ENCODE results near the gene VAT1L. TPM values are rescaled to one million over a fixed set of nuclear protein-coding genes. Genes with fewer than 3 reads are reported as not detected.

Gene VAT1L
- total RNA-seq, 3 donors from 2014 or later = 0.08 to 0.22 (median 0.11) TPM

- no peaks in the 10 kb centered on the region for H3K9me3 Mint-ChIP-seq
- no peaks in the 10 kb centered on the region for H3K36me3 Mint-ChIP-seq (ENCODE audit: insufficient read depth)
- no peaks in the 10 kb centered on the region for H3K4me1 Mint-ChIP-seq (ENCODE audit: low read depth)
- H3K4me3 Mint-ChIP-seq = no peak overlapping the region
- ATAC-seq = no peak
- no peak for DNase-seq
- H3K27me3 Mint-ChIP-seq (ENCODE audit: low read depth) = peaks cover 5% of the 10 kb centered on the region
These were observed 46.5 kb downstream of the VAT1L start for GRCh38 chr16:77834635-77835540.

DNA sequence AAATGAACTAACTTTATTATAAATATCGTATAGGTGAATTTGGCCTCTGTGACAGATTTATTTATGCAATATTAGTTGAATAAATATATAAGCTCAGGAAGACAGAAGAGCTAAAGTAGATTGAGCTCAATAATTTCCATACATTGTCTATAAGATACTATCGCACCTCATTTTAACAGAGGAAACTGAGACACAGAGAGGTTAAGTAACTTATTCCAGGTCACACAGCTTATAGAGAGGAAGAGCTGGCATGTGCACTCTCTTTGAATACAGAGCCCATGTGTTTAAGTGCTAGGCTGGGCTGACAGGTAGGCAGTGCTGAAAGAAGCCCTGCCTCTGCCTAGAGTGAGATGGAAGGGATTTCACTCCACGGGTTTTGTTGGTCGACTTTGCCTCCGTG lies 48.4 kb downstream of the VAT1L start:
- no peaks in the 10 kb centered on the region for H3K36me3 Mint-ChIP-seq (ENCODE audit: insufficient read depth)
- H3K27me3 Mint-ChIP-seq (ENCODE audit: low read depth) = peaks cover 5% of the 10 kb centered on the region
- no peaks in the 10 kb centered on the region for H3K4me1 Mint-ChIP-seq (ENCODE audit: low read depth)
- H3K9me3 Mint-ChIP-seq = no peaks in the 10 kb centered on the region
- H3K4me3 Mint-ChIP-seq = no peak overlapping the region
- no peak for ATAC-seq
- no peak for DNase-seq

GRCh38 chr16:77838597-77839255 lies 50.4 kb downstream of the VAT1L start:
- H3K4me1 Mint-ChIP-seq (ENCODE audit: low read depth) = no peaks in the 10 kb centered on the region
- H3K4me3 Mint-ChIP-seq = no peak overlapping the region
- ATAC-seq = no peak
- no peaks in the 10 kb centered on the region for H3K9me3 Mint-ChIP-seq
- DNase-seq = no peak
- no peaks in the 10 kb centered on the region for H3K36me3 Mint-ChIP-seq (ENCODE audit: insufficient read depth)
- peaks cover 5% of the 10 kb centered on the region for H3K27me3 Mint-ChIP-seq (ENCODE audit: low read depth)

GRCh38 chr16:77840093-77840492 lies 51.7 kb downstream of the VAT1L start:
- H3K27me3 Mint-ChIP-seq (ENCODE audit: low read depth) = peaks cover 5% of the 10 kb centered on the region
- ATAC-seq = no peak
- H3K4me3 Mint-ChIP-seq = no peak overlapping the region
- no peak for DNase-seq
- H3K4me1 Mint-ChIP-seq (ENCODE audit: low read depth) = no peaks in the 10 kb centered on the region
- H3K9me3 Mint-ChIP-seq = no peaks in the 10 kb centered on the region
- no peaks in the 10 kb centered on the region for H3K36me3 Mint-ChIP-seq (ENCODE audit: insufficient read depth)

DNA sequence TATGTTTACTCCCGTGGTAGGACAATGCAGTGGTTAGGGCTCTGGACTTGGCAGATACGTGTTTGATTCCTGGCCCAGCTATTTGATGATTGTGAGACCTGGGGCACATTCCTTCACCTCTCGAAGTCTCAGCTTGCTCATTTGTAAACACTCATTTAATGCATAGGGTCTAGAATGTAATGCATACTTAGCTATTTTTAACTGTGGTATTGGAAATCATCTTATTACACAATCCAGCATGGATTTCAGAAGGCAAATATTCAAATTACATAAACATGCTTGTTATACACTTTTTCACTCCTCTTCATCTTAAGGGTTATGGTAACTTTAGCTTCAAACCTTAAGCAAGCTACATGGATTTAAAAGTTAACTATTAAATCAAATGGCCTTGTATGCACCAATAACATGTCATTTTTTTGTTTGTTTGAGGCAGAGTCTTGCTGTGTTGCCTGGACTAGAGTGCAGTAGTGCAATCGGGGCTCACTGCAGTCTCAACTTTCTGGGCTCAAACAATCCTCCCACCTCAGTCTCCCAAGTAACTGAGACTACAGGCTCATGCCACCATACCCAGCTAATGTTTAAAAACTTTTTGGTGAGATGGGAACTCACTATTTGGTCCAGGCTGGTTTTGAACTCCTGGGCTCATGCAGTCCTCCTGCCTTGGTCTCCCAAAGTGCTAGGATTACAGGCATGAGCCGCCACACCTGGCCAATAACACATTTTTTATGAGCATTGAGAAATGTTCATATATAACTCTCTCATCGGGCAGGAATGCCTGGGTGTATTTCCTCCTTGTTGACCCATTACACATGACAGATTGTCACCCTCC lies 52.5 kb downstream of the VAT1L start:
- H3K9me3 Mint-ChIP-seq = no peaks in the 10 kb centered on the region
- H3K36me3 Mint-ChIP-seq (ENCODE audit: insufficient read depth) = no peaks in the 10 kb centered on the region
- H3K27me3 Mint-ChIP-seq (ENCODE audit: low read depth) = peaks cover 5% of the 10 kb centered on the region
- H3K4me3 Mint-ChIP-seq = no peak overlapping the region
- H3K4me1 Mint-ChIP-seq (ENCODE audit: low read depth) = no peaks in the 10 kb centered on the region
- ATAC-seq = no peak
- no peak for DNase-seq

DNA sequence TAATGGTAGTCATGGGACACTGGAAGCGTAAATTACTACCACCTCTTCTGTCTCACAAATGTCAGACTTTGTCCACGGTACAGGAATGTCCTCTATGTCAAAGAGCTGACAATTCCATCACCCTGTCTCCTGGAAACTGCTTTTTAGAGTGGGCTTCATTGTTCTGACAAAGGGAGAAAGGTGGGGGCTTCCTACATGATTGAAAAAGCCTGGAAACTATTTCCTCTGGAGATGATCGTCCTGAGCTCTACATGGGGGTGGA lies 53.1 kb downstream of the VAT1L start:
- ATAC-seq = no peak
- Mint-ChIP-seq H3K36me3 (ENCODE audit: insufficient read depth) (no peaks in the 10 kb centered on the region), H3K4me3 (no peak overlapping the region), H3K9me3 (no peaks in the 10 kb centered on the region), H3K4me1 (ENCODE audit: low read depth) (no peaks in the 10 kb centered on the region), H3K27me3 (ENCODE audit: low read depth) (peaks cover 5% of the 10 kb centered on the region)
- DNase-seq = no peak

- H3K4me3 Mint-ChIP-seq = no peak overlapping the region
- no peaks in the 10 kb centered on the region for H3K4me1 Mint-ChIP-seq (ENCODE audit: low read depth)
- no peak for DNase-seq
- H3K27me3 Mint-ChIP-seq (ENCODE audit: low read depth) = peaks cover 5% of the 10 kb centered on the region
- H3K9me3 Mint-ChIP-seq = no peaks in the 10 kb centered on the region
- ATAC-seq = no peak
- no peaks in the 10 kb centered on the region for H3K36me3 Mint-ChIP-seq (ENCODE audit: insufficient read depth)
These were observed 54.1 kb downstream of the VAT1L start for GRCh38 chr16:77842468-77842867.

DNA sequence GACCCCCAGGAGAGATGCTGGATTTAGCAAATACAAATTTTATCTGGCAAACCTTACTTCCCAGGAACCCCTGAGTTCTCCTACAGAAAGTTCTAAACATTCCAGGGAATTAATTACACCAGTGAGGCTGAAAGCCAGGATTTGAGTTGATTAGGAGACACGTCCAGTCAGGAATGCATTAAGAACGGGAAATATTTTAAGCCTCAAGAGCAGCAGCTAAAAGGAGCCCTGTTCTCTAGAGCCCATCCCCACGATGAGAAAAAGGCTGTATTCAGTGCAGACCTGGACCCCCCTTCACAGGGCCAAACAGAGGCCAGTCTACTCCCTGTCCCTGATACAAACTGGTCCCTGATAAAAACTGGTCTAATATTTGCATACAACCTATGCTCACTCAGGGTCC lies 55.0 kb downstream of the VAT1L start:
- ATAC-seq = no peak
- Mint-ChIP-seq H3K36me3 (ENCODE audit: insufficient read depth) (no peaks in the 10 kb centered on the region), H3K4me1 (ENCODE audit: low read depth) (no peaks in the 10 kb centered on the region), H3K4me3 (no peak overlapping the region), H3K9me3 (no peaks in the 10 kb centered on the region), H3K27me3 (ENCODE audit: low read depth) (peaks cover 5% of the 10 kb centered on the region)
- DNase-seq = no peak

- Mint-ChIP-seq H3K27me3 (ENCODE audit: low read depth) (no peaks in the 10 kb centered on the region), H3K4me1 (ENCODE audit: low read depth) (no peaks in the 10 kb centered on the region), H3K4me3 (no peak overlapping the region), H3K9me3 (no peaks in the 10 kb centered on the region), H3K36me3 (ENCODE audit: insufficient read depth) (no peaks in the 10 kb centered on the region)
- no peak for DNase-seq
- ATAC-seq = no peak
These were observed 56.4 kb downstream of the VAT1L start for GRCh38 chr16:77844801-77845200.

DNA sequence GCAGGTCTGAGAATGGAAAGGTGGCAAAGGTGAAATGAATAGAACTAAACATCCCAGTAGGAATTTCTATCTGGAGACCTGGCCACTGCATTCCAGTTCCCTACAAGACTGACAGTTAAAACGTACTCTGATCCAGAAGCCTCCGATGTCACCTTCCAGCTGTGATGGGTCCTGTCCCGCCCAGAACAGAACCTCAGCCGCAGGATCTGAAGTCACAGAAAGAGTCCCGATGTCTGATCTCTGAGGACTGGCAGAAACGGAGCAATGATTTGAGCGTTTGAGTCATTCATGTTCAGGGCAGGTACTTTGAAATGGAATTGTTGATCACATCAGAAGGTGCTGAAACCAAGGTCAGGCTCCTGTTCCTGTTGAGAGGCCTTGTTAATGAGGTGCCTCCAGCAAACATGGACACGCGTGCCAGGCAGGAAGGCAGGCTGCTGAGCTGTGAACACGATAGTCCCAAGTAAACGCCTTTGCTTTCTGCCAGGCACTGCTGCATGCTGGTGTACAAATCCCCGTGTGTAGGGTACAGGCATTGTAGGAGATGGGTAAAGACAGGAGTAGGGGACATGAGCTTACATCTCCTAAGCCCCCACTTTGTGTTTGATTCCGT lies 61.4 kb downstream of the VAT1L start:
- no peaks in the 10 kb centered on the region for H3K36me3 Mint-ChIP-seq (ENCODE audit: insufficient read depth)
- no peak overlapping the region for H3K4me3 Mint-ChIP-seq
- H3K4me1 Mint-ChIP-seq (ENCODE audit: low read depth) = no peaks in the 10 kb centered on the region
- no peak for DNase-seq
- H3K27me3 Mint-ChIP-seq (ENCODE audit: low read depth) = peaks cover 2% of the 10 kb centered on the region
- no peak for ATAC-seq
- H3K9me3 Mint-ChIP-seq = no peaks in the 10 kb centered on the region

GRCh38 chr16:77850636-77851333 lies 62.4 kb downstream of the VAT1L start:
- Mint-ChIP-seq H3K4me1 (ENCODE audit: low read depth) (no peaks in the 10 kb centered on the region), H3K9me3 (no peaks in the 10 kb centered on the region), H3K27me3 (ENCODE audit: low read depth) (peaks cover 2% of the 10 kb centered on the region), H3K4me3 (no peak overlapping the region), H3K36me3 (ENCODE audit: insufficient read depth) (no peaks in the 10 kb centered on the region)
- DNase-seq (no peak), ATAC-seq (no peak)

GRCh38 chr16:77853161-77853560 lies 64.8 kb downstream of the VAT1L start:
- Mint-ChIP-seq H3K4me3 (no peak overlapping the region), H3K9me3 (no peaks in the 10 kb centered on the region), H3K36me3 (ENCODE audit: insufficient read depth) (no peaks in the 10 kb centered on the region), H3K27me3 (ENCODE audit: low read depth) (peaks cover 9% of the 10 kb centered on the region), H3K4me1 (ENCODE audit: low read depth) (no peaks in the 10 kb centered on the region)
- DNase-seq (no peak), ATAC-seq (no peak)

DNA sequence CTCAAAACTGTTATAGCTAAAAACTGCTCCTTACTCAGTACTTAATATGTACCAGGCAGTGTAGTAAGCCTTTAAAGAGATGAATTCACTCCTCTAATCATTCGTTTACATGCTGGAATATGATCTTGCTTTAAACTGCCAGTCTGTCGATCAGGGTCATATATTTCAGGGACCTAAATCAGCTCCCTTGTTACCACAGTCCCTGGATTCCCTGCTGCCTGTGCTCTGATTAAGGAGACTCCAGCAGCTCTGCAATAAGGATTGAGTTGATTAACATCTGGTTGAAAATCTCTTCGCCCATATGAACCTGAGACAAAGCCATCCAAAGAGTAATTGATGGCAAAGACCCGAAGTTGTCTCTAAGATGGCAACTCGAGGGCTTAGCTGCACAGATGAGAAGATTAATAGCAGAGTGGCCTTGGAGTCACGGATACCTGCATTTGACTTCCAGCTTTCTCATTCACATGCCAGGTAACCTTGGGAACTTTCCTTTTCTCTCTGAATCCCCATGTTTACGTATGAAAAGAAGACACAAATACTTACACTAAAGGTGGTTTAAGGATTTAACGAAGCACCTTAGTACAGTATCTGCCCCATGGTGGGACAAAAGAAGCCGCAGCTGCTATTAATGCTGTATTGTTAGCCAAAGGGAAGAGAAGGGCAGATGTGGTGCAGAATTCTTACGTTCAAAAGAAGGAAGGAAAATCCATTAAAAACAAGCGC lies 68.2 kb downstream of the VAT1L start:
- H3K27me3 Mint-ChIP-seq (ENCODE audit: low read depth) = peaks cover 18% of the 10 kb centered on the region
- no peak for DNase-seq
- no peak for ATAC-seq
- no peaks in the 10 kb centered on the region for H3K9me3 Mint-ChIP-seq
- no peaks in the 10 kb centered on the region for H3K4me1 Mint-ChIP-seq (ENCODE audit: low read depth)
- no peaks in the 10 kb centered on the region for H3K36me3 Mint-ChIP-seq (ENCODE audit: insufficient read depth)
- no peak overlapping the region for H3K4me3 Mint-ChIP-seq
